ENCODE data around the gene DNAL4. TPM values are rescaled to one million over a fixed set of nuclear protein-coding genes. Genes with fewer than 3 reads are reported as not detected.
"Not testable (repeated sequence)": the region's sequence is repeated elsewhere in the genome, so short reads cannot be mapped to it uniquely, and the experiment has no call there.

Gene DNAL4
- total and polyA plus RNA-seq, 12 donors, result 7.7 to 11.7 (median 9.9) TPM

DNA sequence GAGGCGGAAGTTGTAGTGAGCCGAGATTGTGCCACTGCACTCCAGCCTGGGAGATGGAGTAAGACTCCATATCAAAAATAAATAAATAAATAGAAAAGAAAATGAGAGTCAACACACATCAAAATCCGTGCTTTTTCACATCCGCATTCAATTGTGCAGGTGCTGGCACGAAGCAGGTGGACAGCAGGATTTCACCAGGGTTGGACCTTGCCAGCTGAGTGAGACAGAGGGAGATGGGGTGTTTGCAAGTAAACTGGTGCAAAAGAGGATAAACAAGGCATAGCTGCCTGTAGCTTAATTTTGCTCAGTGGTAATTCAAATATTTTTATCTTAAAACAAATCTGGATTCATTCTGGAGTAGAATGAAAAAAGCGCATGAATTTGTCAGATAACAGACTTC lies 23.3 kb upstream of the DNAL4 start:
- intact Hi-C loops (cut with DNase I), result no loop called here
- no peak for DNase-seq
- 87 to 91% methylated on average over 6 of the region's 6 CpGs for WGBS, 2 donors
- ATAC-seq, result no peak
- H3K27ac ChIP-seq, result no peak overlapping the region
- no peaks in the 10 kb centered on the region for H3K4me1 ChIP-seq
- no peaks in the 10 kb centered on the region for H3K36me3 ChIP-seq
- H3K27me3 ChIP-seq, result peaks cover 0 to 6% (median 0%) of the 10 kb centered on the region in 7 donors
- no peak overlapping the region for H3K4me3 ChIP-seq
- TF ChIP-seq, protein P1, sequence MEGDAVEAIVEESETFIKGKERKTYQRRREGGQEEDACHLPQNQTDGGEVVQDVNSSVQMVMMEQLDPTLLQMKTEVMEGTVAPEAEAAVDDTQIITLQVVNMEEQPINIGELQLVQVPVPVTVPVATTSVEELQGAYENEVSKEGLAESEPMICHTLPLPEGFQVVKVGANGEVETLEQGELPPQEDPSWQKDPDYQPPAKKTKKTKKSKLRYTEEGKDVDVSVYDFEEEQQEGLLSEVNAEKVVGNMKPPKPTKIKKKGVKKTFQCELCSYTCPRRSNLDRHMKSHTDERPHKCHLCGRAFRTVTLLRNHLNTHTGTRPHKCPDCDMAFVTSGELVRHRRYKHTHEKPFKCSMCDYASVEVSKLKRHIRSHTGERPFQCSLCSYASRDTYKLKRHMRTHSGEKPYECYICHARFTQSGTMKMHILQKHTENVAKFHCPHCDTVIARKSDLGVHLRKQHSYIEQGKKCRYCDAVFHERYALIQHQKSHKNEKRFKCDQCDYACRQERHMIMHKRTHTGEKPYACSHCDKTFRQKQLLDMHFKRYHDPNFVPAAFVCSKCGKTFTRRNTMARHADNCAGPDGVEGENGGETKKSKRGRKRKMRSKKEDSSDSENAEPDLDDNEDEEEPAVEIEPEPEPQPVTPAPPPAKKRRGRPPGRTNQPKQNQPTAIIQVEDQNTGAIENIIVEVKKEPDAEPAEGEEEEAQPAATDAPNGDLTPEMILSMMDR (IDR thresholded peaks at IDR 0.05), result no peak
- no peaks in the 10 kb centered on the region for H3K9me3 ChIP-seq

DNA sequence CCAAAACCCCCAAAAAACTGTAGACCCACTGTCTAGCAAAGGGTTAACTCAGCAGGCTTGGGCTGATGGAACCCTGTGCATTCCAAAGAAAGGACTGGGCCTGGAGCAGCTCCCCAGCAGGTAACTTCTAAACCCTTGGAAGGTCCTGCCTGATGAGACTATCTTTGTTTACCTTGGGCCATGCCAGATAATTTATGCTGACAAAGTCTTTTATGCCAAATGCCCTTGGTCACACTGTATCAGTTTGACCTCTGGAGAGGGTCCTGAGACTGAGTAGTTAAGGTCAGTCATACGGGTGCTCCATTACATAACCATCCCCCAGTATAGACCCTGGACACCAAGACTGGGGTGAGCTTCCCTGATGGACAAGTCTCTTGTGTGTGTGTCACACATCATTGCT lies 21.9 kb upstream of the DNAL4 start:
- TF ChIP-seq, protein P1 (IDR thresholded peaks at IDR 0.05), result no peak
- ATAC-seq (no peak), DNase-seq (no peak)
- intact Hi-C loops (cut with DNase I), result no loop called here
- Histone ChIP-seq H3K27ac (no peak overlapping the region), H3K27me3 (peaks cover 0 to 6% (median 0%) of the 10 kb centered on the region in 7 donors), H3K36me3 (no peaks in the 10 kb centered on the region), H3K4me3 (no peak overlapping the region), H3K9me3 (peaks cover 0 to 2% (median 0%) of the 10 kb centered on the region in 11 donors), H3K4me1 (no peaks in the 10 kb centered on the region)
- WGBS, 2 donors, result 16 to 30% methylated on average over 1 of the region's 1 CpG

DNA sequence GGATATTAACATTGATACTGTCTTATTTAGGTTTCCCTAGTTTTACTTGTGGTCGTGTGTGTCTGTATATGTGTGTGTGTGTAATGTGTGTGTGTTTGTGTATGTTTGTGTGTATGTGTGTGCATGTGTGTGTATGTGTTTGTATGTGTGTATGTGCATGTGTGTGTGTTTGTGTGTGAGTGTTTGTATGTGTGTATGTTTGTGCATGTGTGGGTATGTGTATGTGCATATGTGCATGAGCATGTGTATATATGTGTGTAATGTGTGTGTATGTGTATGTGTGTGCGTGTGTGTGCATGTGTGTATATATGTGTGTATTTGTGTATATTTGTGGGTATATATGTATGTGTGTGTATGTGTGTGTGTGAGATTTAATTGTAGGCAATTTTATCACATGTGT lies 17.3 kb upstream of the DNAL4 start:
- Histone ChIP-seq H3K27me3 (peaks cover 0 to 6% (median 0%) of the 10 kb centered on the region in 7 donors), H3K9me3 (peaks cover 0 to 20% (median 3%) of the 10 kb centered on the region in 11 donors), H3K4me1 (no peaks in the 10 kb centered on the region), H3K36me3 (no peaks in the 10 kb centered on the region), H3K27ac (no peak overlapping the region), H3K4me3 (no peak overlapping the region)
- TF ChIP-seq, protein P1 (IDR thresholded peaks at IDR 0.05), result no peak
- no peak for DNase-seq
- ATAC-seq, result no peak
- intact Hi-C loops (cut with DNase I), result no loop called here
- WGBS, 2 donors, result 81 to 83% methylated on average over 2 of the region's 2 CpGs

DNA sequence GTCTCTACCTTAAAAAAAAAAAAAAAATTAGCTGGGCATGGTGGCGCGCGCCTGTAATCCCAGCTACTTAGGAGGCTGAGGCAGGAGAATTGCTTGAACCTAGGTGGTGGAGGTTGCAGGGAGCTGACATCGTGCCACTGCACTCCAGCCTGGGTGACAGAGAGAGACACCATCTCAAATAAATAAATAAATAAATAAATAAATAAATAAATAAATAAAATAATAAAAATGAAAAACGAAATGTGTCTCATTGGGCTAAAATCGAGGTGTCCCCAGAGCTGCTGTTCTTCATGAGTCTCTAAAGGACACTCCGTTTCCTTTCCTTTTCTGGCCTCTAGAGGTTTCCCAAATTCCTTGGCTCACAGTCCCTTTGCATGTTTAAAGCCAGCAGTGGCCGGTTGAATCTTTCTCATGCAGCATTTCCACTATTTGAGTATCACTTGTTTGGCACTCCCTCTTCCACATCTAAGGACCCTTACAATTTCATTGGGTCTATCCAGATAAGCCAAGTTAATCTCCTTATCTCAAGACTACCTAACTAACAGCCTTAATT lies 11.2 kb upstream of the DNAL4 start:
- H3K36me3 ChIP-seq; ATAC-seq; H3K27me3 ChIP-seq; DNase-seq; H3K4me3 ChIP-seq; H3K4me1 ChIP-seq; intact Hi-C loops (cut with DNase I); H3K27ac ChIP-seq: not testable (repeated sequence)
- peaks cover 0 to 10% (median 3%) of the 10 kb centered on the region in 11 donors for H3K9me3 ChIP-seq
- 64 to 70% methylated on average over 8 of the region's 8 CpGs for WGBS, 2 donors

DNA sequence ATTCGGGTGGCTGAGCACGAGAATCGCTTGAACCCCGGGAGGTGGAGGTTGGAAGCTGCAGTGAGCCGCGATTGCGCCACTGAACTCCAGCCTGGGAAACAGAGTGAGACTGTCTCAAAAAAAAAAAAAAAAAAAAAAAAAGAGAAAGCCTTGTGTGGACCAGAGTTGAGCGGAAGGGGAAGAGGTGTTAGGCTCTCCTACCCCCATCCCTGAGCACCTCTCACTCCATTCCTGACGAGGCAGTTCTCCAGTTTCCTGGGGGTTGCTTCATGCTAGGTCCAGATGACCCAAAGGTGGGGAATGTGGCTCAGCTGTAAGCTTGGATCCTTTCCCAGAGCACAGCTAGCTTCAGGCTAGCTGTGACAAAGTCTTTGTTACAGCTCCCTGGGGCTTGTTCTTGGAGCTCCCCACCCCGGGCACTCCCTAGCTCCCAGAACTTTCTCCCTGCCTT lies 8.8 kb upstream of the DNAL4 start:
- intact Hi-C loops (cut with DNase I), result loop anchor here in 1 of 10 donors (2.0 kb wide), 1 partner anchor 34 kb away; no protein-coding TSS in a partner anchor
- no peak overlapping the region for H3K27ac ChIP-seq
- H3K4me3 ChIP-seq, result no peak overlapping the region
- H3K27me3 ChIP-seq, result no peaks in the 10 kb centered on the region
- TF ChIP-seq, protein P1 (IDR thresholded peaks at IDR 0.05), result no peak
- ATAC-seq (peak in 7 of 8 donors; percentile 58 to 90 (median 79)), DNase-seq (peak in 1 of 2 donors; percentile 38)
- peaks cover 0 to 7% (median 0%) of the 10 kb centered on the region in 11 donors for H3K9me3 ChIP-seq
- H3K4me1 ChIP-seq, result peaks cover 0 to 7% (median 0%) of the 10 kb centered on the region in 9 donors
- H3K36me3 ChIP-seq, result no peaks in the 10 kb centered on the region
- WGBS, 2 donors, result 33 to 41% methylated on average over 10 of the region's 10 CpGs
